Sigmoid colon (tissue), 7 donors: Measurements from ENCODE around the gene CNKSR3. TPM values are rescaled to one million over a fixed set of nuclear protein-coding genes. Genes with fewer than 3 reads are reported as not detected.

Experiments
- DNase-seq: peaks from one replicate; pipeline ENCODE4 v3.0.0-alpha.2; 2019
- H3K27ac ChIP-seq, 4 donors: fragments of 200-600 bp; sonication (generic); one replicate each; pipeline ENCODE4 v1.5.1; 2016 to 2019; ENCODE audit warnings: mild to moderate bottlenecking in 1 of 4
- H3K27me3 ChIP-seq, 3 donors: fragments of 200-600 bp; sonication (generic); one replicate each; pipeline ENCODE4 v1.5.1; 2019; ENCODE audit warnings: mild to moderate bottlenecking in 1 of 3
- H3K36me3 ChIP-seq, 4 donors: fragments of 200-600 bp; sonication (generic); one replicate each; pipeline ENCODE4 v1.5.1; 2016 to 2019
- H3K4me1 ChIP-seq, 4 donors: fragments of 200-600 bp; sonication (generic); one replicate each; pipeline ENCODE4 v1.5.1; 2017 to 2019
- H3K4me3 ChIP-seq, 4 donors: fragments of 200-600 bp; sonication (generic); one replicate each; pipeline ENCODE4 v1.5.1; 2017 to 2019; ENCODE audit warnings: mild to moderate bottlenecking in 2 of 4, moderate library complexity in 1 of 4
- H3K9me3 ChIP-seq, 4 donors: fragments of 200-600 bp in 3 of 4; sonication (generic) in 3 of 4; one replicate each; pipeline versions ENCODE4 v1.5.1 to v1.6.1; 2013 to 2019
- CTCF ChIP-seq, 4 experiments: fragments of 450-650 bp in 3 of 4; fragments of 200-600 bp in 1 of 4; IDR thresholded peaks; one replicate each; pipeline ENCODE4 v1.5.1; 2016 to 2019; ENCODE audit warnings: antibody characterized with exemption in 4 of 4, mild to moderate bottlenecking in 3 of 4, moderate library complexity in 2 of 4
- EP300 ChIP-seq, 4 donors: sonication (generic); formaldehyde crosslinking; IDR thresholded peaks; one replicate each; pipeline ENCODE4 v1.6.1; 2017; ENCODE audit warnings: antibody characterized with exemption in 4 of 4
- POLR2A ChIP-seq, 2 donors: fragments of 450-650 bp; IDR thresholded peaks; one replicate each; pipeline ENCODE4 v1.6.1; 2016; ENCODE audit warnings: antibody characterized with exemption in 2 of 2, mild to moderate bottlenecking in 2 of 2, moderate library complexity in 2 of 2
- POLR2AphosphoS5 ChIP-seq, 4 donors: sonication (generic); formaldehyde crosslinking; IDR thresholded peaks; one replicate each; pipeline ENCODE4 v1.6.1; 2017; ENCODE audit warnings: antibody characterized with exemption in 4 of 4
- WGBS, 2 donors: extraction: QIAGEN DNeasy Blood & Tissue Kit; methylation state at CpG; one replicate each; pipeline ENCODE4 v1.1.7; 2013; 5-methylcytosine and 5-hydroxymethylcytosine counted together
- intact Hi-C: fragments of 100-400 bp; cut with DNase I; formaldehyde crosslinking; loops from one replicate; pipeline ENCODE4 v1.15.1; 2023
- polyA plus RNA-seq, 3 donors: library from polyadenylated mRNA; stranded (reverse); fragments of 200-250 nt; gene quantifications; one replicate each; pipeline ENCODE4 v1.2.3, GENCODE V29; 2013
- total RNA-seq, 4 donors: library from RNA; depleted of rRNA; stranded (reverse); fragments of >200 nt; gene quantifications; one replicate each; pipeline ENCODE4 v1.1.0, GENCODE V29; 2016
- donor health status: healthy with polysubstance abuse.
- donor health status: Bipolar disorder and iron deficiency.
- donor health status: healthy.

CNKSR3 gene
- total and polyA plus RNA-seq, 7 donors = 6.0 to 17.4 (median 15.3) TPM

GRCh38 chr6:154386848-154387717 is 123.4 kb downstream of the CNKSR3 start:
- no peaks in the 10 kb centered on the region for H3K36me3 ChIP-seq
- DNase-seq = no peak
- TF ChIP-seq POLR2AphosphoS5 (IDR thresholded peaks at IDR 0.05) (no peak), POLR2A (IDR thresholded peaks at IDR 0.05) (no peak), CTCF (IDR thresholded peaks at IDR 0.05) (no peak), EP300 (IDR thresholded peaks at IDR 0.05) (no peak)
- intact Hi-C loops = no loop called here
- H3K4me3 ChIP-seq = no peak overlapping the region
- H3K4me1 ChIP-seq = peaks cover 0 to 14% (median 6%) of the 10 kb centered on the region in 4 donors
- H3K27ac ChIP-seq = no peak overlapping the region
- no peaks in the 10 kb centered on the region for H3K27me3 ChIP-seq
- no peaks in the 10 kb centered on the region for H3K9me3 ChIP-seq
- 91 to 93% methylated on average over 5 of the region's 5 CpGs for WGBS, 2 donors

- WGBS, 2 donors = 19 to 55% methylated on average over 2 of the region's 2 CpGs
Measured at GRCh38 chr6:154384191-154384590, 126.3 kb downstream of the CNKSR3 start.

GRCh38 chr6:154383273-154383672 is 127.2 kb downstream of the CNKSR3 start:
- Histone ChIP-seq H3K36me3 (no peaks in the 10 kb centered on the region), H3K4me3 (no peak overlapping the region), H3K4me1 (peaks cover 0 to 14% (median 6%) of the 10 kb centered on the region in 4 donors), H3K27ac (peak overlapping the region in 1 of 4 donors; percentile 75), H3K27me3 (no peaks in the 10 kb centered on the region), H3K9me3 (no peaks in the 10 kb centered on the region)
- intact Hi-C loops = no loop called here
- 92 to 97% methylated on average over 6 of the region's 6 CpGs for WGBS, 2 donors
- no peak for DNase-seq
- TF ChIP-seq CTCF (IDR thresholded peaks at IDR 0.05) (no peak), POLR2AphosphoS5 (IDR thresholded peaks at IDR 0.05) (no peak), POLR2A (IDR thresholded peaks at IDR 0.05) (no peak), EP300 (IDR thresholded peaks at IDR 0.05) (no peak)

More at GRCh38 chr6:154384191-154384590, 126.3 kb downstream of the CNKSR3 start:
- DNase-seq = no peak
- TF ChIP-seq POLR2A (IDR thresholded peaks at IDR 0.05) = no peak
- Histone ChIP-seq H3K4me1 (peaks cover 0 to 14% (median 6%) of the 10 kb centered on the region in 4 donors), H3K4me3 (peak overlapping the region in 1 of 4 donors; percentile 9), H3K27ac (peak overlapping the region; percentile 4 to 75 (median 36)), H3K36me3 (no peaks in the 10 kb centered on the region), H3K9me3 (no peaks in the 10 kb centered on the region), H3K27me3 (no peaks in the 10 kb centered on the region)
- intact Hi-C loops = no loop called here

GRCh38 chr6:154382740-154383139 is 127.7 kb downstream of the CNKSR3 start:
- Histone ChIP-seq H3K4me3 (no peak overlapping the region), H3K4me1 (peaks cover 0 to 14% (median 6%) of the 10 kb centered on the region in 4 donors), H3K36me3 (no peaks in the 10 kb centered on the region), H3K27ac (no peak overlapping the region), H3K27me3 (no peaks in the 10 kb centered on the region), H3K9me3 (no peaks in the 10 kb centered on the region)
- no peak for DNase-seq
- TF ChIP-seq CTCF (IDR thresholded peaks at IDR 0.05) = no peak
- TF ChIP-seq POLR2AphosphoS5 (IDR thresholded peaks at IDR 0.05) = no peak
- 83 to 88% methylated on average over 8 of the region's 8 CpGs for WGBS, 2 donors
- intact Hi-C loops = no loop called here

GRCh38 chr6:154381548-154381947 is 128.9 kb downstream of the CNKSR3 start:
- H3K9me3 ChIP-seq = no peaks in the 10 kb centered on the region
- no peak for DNase-seq
- peaks cover 0 to 14% (median 6%) of the 10 kb centered on the region in 4 donors for H3K4me1 ChIP-seq
- no peaks in the 10 kb centered on the region for H3K27me3 ChIP-seq
- no peak overlapping the region for H3K4me3 ChIP-seq
- no peaks in the 10 kb centered on the region for H3K36me3 ChIP-seq
- intact Hi-C loops = no loop called here
- H3K27ac ChIP-seq = no peak overlapping the region
- 93 to 94% methylated on average over 4 of the region's 4 CpGs for WGBS, 2 donors
- TF ChIP-seq POLR2AphosphoS5 (IDR thresholded peaks at IDR 0.05) (no peak), CTCF (IDR thresholded peaks at IDR 0.05) (no peak), POLR2A (IDR thresholded peaks at IDR 0.05) (no peak), EP300 (IDR thresholded peaks at IDR 0.05) (no peak)
